ENCODE measurements around the gene UBE2B. TPM values are rescaled to one million over a fixed set of nuclear protein-coding genes. Genes with fewer than 3 reads are reported as not detected.
"Not testable (repeated sequence)": the region's sequence is repeated elsewhere in the genome, so short reads cannot be mapped to it uniquely, and the experiment has no call there.

The UBE2B gene
- total RNA-seq, 2 experiments from 2014 or later, result 116 to 129 TPM

- CTCF ChIA-PET, result not testable (repeated sequence)
Measured at GRCh38 chr5:134373633-134374032, 2.3 kb downstream of the UBE2B start.

GRCh38 chr5:134374232-134374631 lies 2.9 kb downstream of the UBE2B start:
- H3K27me3 Mint-ChIP-seq (ENCODE audit: low read depth), result no peaks in the 10 kb centered on the region
- H3K27ac Mint-ChIP-seq, result peak overlapping the region; percentile 41
- peaks cover 33% of the 10 kb centered on the region for H3K36me3 Mint-ChIP-seq (ENCODE audit: low read depth)
- intact Hi-C loops (cut with micrococcal nuclease), result loop anchor here (5.0 to 10.0 kb wide), 3 partner anchors 258 to 471 kb away; partner anchors contain the start of genes C5orf24 and SAR1B
- CTCF ChIA-PET, result interaction anchor here (0.6 to 1.4 kb wide), 2 partner anchors 204 to 302 kb away, joined by 4 to 5 read pairs; no protein-coding TSS in a partner anchor
- no peaks in the 10 kb centered on the region for H3K9me3 Mint-ChIP-seq
- H3K4me3 Mint-ChIP-seq, result no peak overlapping the region
- DNase-seq, result peak; percentile 46
- peaks cover 63% of the 10 kb centered on the region for H3K4me1 Mint-ChIP-seq (ENCODE audit: low read depth)

More at GRCh38 chr5:134373633-134374032, 2.3 kb downstream of the UBE2B start:
- intact Hi-C loops (cut with micrococcal nuclease), result loop anchor here (5.0 to 10.0 kb wide), 3 partner anchors 259 to 471 kb away; partner anchors contain the start of genes C5orf24 and SAR1B
- peaks cover 57% of the 10 kb centered on the region for H3K4me1 Mint-ChIP-seq (ENCODE audit: low read depth)
- H3K4me3 Mint-ChIP-seq, result peak overlapping the region; percentile 60
- not testable (repeated sequence) for DNase-seq; H3K27ac Mint-ChIP-seq; H3K9me3 Mint-ChIP-seq; H3K27me3 Mint-ChIP-seq (ENCODE audit: low read depth)
- H3K36me3 Mint-ChIP-seq (ENCODE audit: low read depth), result peaks cover 28% of the 10 kb centered on the region

- no peak for DNase-seq
- H3K4me1 Mint-ChIP-seq (ENCODE audit: low read depth), result peaks cover 58% of the 10 kb centered on the region
- no peaks in the 10 kb centered on the region for H3K27me3 Mint-ChIP-seq (ENCODE audit: low read depth)
- peak overlapping the region; percentile 24 for H3K4me3 Mint-ChIP-seq
- H3K9me3 Mint-ChIP-seq, result no peaks in the 10 kb centered on the region
- peak overlapping the region; percentile 51 for H3K27ac Mint-ChIP-seq
- H3K36me3 Mint-ChIP-seq (ENCODE audit: low read depth), result peaks cover 39% of the 10 kb centered on the region
- intact Hi-C loops (cut with micrococcal nuclease), result no loop called here
- CTCF ChIA-PET, result no interaction called here
Measured at GRCh38 chr5:134380346-134380745, 9.0 kb downstream of the UBE2B start.

DNA sequence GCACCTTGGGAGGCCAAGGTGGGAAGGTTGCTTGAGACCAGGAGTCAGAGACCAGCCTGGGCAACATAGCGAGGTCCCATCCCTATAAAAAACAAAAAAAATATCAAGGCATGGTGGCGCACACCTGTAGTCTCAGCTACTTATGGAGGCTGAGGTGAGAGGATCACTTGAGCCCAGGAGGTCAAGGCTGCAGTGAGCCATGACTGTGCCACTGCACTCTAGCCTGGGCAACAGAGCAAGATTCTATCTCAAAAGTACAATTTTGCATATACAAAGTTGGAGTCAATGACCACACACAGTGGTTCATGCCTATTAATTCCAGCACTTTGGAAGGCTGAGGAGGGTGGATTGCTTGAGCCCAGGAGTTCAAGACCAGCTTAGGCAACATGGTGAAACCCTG lies 10.8 kb downstream of the UBE2B start:
- Mint-ChIP-seq H3K4me1 (ENCODE audit: low read depth) (peaks cover 50% of the 10 kb centered on the region), H3K36me3 (ENCODE audit: low read depth) (peaks cover 38% of the 10 kb centered on the region)
- H3K27ac Mint-ChIP-seq; H3K27me3 Mint-ChIP-seq (ENCODE audit: low read depth); H3K4me3 Mint-ChIP-seq; intact Hi-C loops (cut with micrococcal nuclease); DNase-seq; H3K9me3 Mint-ChIP-seq: not testable (repeated sequence)
- CTCF ChIA-PET, result interaction anchor here (0.8 to 1.2 kb wide), 2 partner anchors 10 to 92 kb away, joined by 3 read pairs; no protein-coding TSS in a partner anchor

DNA sequence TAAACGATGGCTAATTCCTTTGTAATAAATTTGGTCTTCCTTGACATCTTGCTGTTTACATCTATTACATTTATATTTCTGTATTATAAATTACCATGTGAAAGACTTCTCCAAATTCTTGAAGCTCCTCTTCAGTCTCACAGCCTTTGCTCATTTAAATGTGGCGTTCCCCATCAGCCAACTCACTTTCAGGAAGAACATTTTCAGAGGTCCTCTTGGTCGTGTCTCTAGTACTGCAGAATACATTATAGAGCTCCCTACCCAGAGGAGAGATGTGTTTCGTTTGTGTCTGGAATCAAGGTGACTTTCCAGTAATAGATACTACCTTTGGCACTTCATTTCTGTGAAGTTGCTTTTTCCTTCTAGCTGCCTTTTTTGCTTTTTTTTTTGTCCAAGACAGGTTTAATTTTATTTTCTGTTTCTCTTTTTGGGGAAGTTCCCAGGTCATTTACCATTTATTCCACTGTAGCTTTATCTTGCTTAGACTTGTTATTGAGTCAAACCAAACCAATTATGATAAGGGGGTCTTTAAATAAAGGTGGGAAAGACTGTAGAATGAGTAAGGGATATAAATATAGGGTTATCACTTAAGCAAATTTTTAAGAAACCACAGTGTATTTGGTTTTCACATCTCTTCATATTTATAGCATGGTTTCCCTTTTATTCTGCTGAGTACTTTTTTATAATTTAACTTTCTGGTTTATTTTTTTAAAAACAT lies 12.8 kb downstream of the UBE2B start:
- DNase-seq, result no peak
- Mint-ChIP-seq H3K9me3 (no peaks in the 10 kb centered on the region), H3K4me1 (ENCODE audit: low read depth) (peaks cover 34% of the 10 kb centered on the region), H3K27ac (peak overlapping the region; percentile 88), H3K4me3 (peak overlapping the region; percentile 28), H3K36me3 (ENCODE audit: low read depth) (peaks cover 40% of the 10 kb centered on the region), H3K27me3 (ENCODE audit: low read depth) (no peaks in the 10 kb centered on the region)
- intact Hi-C loops (cut with micrococcal nuclease), result loop anchor here (1.0 kb wide), 1 partner anchor 13 kb away; the partner anchor contains the start of gene UBE2B
- CTCF ChIA-PET, result interaction anchor here (0.6 to 2.0 kb wide), 8 partner anchors 12 to 208 kb away, joined by 3 to 9 read pairs (median 4); partner anchors contain the start of genes CDKL3, CDKN2AIPNL and UBE2B

DNA sequence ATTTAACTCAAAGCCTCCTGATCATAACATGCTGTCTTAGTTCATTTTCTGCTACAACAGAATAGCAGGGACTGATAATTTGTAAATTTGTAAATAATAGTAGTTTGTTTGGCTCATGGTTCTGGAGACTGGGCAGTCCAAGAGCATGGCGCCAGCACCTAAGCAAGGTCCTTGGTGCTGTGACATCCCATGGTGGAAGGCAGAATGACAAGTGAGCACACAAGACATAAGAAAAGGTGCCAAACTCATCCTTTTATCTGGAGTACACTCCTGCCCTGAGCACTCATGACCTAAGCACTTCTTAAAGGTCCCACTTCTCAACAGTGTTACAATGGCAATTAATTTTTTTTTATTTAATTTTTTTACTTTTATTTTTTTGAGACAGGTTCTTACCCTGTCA lies 16.1 kb downstream of the UBE2B start:
- CTCF ChIA-PET, result no interaction called here
- no peak overlapping the region for H3K27ac Mint-ChIP-seq
- peaks cover 41% of the 10 kb centered on the region for H3K36me3 Mint-ChIP-seq (ENCODE audit: low read depth)
- intact Hi-C loops (cut with micrococcal nuclease), result no loop called here
- H3K27me3 Mint-ChIP-seq (ENCODE audit: low read depth), result no peaks in the 10 kb centered on the region
- peaks cover 19% of the 10 kb centered on the region for H3K4me1 Mint-ChIP-seq (ENCODE audit: low read depth)
- no peaks in the 10 kb centered on the region for H3K9me3 Mint-ChIP-seq
- no peak for DNase-seq
- H3K4me3 Mint-ChIP-seq, result no peak overlapping the region

DNA sequence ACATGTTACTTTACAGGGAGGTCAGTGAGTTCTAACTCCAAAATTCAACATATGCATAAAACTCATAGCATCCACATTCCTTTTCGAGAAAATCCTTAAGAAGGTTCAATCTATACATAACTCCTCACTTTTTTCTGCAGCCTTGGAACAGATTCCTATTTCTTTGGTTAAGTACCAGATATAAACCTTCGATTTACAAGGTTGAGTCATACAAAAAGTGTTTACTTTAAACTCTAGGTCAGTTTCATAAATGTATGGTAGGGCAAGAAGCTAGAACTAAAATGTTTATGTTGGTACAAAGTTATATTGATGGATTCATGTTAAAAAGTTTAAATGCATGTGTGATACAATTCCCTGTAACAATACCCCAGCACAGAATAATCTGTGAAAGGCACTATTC lies 20.9 kb downstream of the UBE2B start:
- H3K4me3 Mint-ChIP-seq, result no peak overlapping the region
- H3K4me1 Mint-ChIP-seq (ENCODE audit: low read depth), result no peaks in the 10 kb centered on the region
- intact Hi-C loops (cut with micrococcal nuclease), result no loop called here
- CTCF ChIA-PET, result interaction anchor here (0.6 to 1.3 kb wide), 4 partner anchors 11 to 89 kb away, joined by 3 to 5 read pairs (median 4); no protein-coding TSS in a partner anchor
- H3K36me3 Mint-ChIP-seq (ENCODE audit: low read depth), result peaks cover 33% of the 10 kb centered on the region
- DNase-seq, result no peak
- H3K27ac Mint-ChIP-seq, result no peak overlapping the region
- no peaks in the 10 kb centered on the region for H3K27me3 Mint-ChIP-seq (ENCODE audit: low read depth)
- no peaks in the 10 kb centered on the region for H3K9me3 Mint-ChIP-seq

GRCh38 chr5:134394932-134395331 lies 23.6 kb downstream of the UBE2B start:
- Mint-ChIP-seq H3K4me3 (no peak overlapping the region), H3K36me3 (ENCODE audit: low read depth) (peaks cover 33% of the 10 kb centered on the region), H3K9me3 (no peaks in the 10 kb centered on the region), H3K4me1 (ENCODE audit: low read depth) (no peaks in the 10 kb centered on the region), H3K27me3 (ENCODE audit: low read depth) (no peaks in the 10 kb centered on the region), H3K27ac (peak overlapping the region; percentile 38)
- intact Hi-C loops (cut with micrococcal nuclease), result no loop called here
- CTCF ChIA-PET, result interaction anchor here (1.8 kb wide), 1 partner anchor 16 kb away, joined by 5 read pairs; the partner anchor contains the start of gene CDKN2AIPNL
- no peak for DNase-seq

GRCh38 chr5:134396274-134396673 lies 24.9 kb downstream of the UBE2B start:
- DNase-seq, result no peak
- intact Hi-C loops (cut with micrococcal nuclease), result no loop called here
- H3K4me3 Mint-ChIP-seq, result no peak overlapping the region
- H3K27me3 Mint-ChIP-seq (ENCODE audit: low read depth), result no peaks in the 10 kb centered on the region
- CTCF ChIA-PET, result interaction anchor here (1.5 to 2.0 kb wide), 5 partner anchors 12 to 191 kb away, joined by 3 to 7 read pairs (median 5); partner anchors contain the start of gene CDKN2AIPNL
- no peak overlapping the region for H3K27ac Mint-ChIP-seq
- H3K4me1 Mint-ChIP-seq (ENCODE audit: low read depth), result no peaks in the 10 kb centered on the region
- H3K36me3 Mint-ChIP-seq (ENCODE audit: low read depth), result peaks cover 25% of the 10 kb centered on the region
- no peaks in the 10 kb centered on the region for H3K9me3 Mint-ChIP-seq

- DNase-seq, result no peak
- Mint-ChIP-seq H3K4me3 (no peak overlapping the region), H3K27ac (no peak overlapping the region), H3K9me3 (no peaks in the 10 kb centered on the region), H3K36me3 (ENCODE audit: low read depth) (peaks cover 24% of the 10 kb centered on the region), H3K27me3 (ENCODE audit: low read depth) (no peaks in the 10 kb centered on the region), H3K4me1 (ENCODE audit: low read depth) (no peaks in the 10 kb centered on the region)
- intact Hi-C loops (cut with micrococcal nuclease), result no loop called here
- CTCF ChIA-PET, result interaction anchor here (0.6 to 2.0 kb wide), 6 partner anchors 11 to 134 kb away, joined by 3 to 7 read pairs (median 5); partner anchors contain the start of gene CDKN2AIPNL
Measured at GRCh38 chr5:134397196-134397595, 25.8 kb downstream of the UBE2B start.

DNA sequence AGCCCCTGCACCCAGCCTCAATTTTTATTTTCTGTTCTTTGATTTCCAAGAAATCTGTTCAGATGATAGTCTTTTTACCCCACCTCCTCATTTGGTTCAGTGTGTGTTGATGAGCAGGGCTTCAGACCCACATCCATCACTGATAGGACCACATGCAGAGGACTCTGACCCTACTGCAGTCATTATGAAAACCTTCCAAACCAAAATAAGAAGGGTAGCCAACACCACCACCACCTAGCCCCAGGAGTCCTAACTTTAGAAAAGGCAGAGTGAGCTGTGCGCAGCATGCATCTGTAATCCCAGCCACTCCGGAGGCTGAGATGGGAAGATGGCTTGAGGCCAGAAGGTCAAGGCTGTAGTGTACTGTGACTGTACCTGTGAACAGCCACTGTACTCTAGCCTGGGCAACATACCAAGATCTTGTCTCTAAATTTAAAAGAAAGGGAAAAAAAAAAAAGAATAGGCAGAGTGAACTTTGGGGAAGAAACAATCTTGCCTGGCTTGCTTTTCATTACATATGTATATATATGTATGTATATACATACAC lies 27.3 kb downstream of the UBE2B start:
- no peaks in the 10 kb centered on the region for H3K9me3 Mint-ChIP-seq
- H3K4me3 Mint-ChIP-seq, result no peak overlapping the region
- H3K27ac Mint-ChIP-seq, result no peak overlapping the region
- CTCF ChIA-PET, result interaction anchor here (1.2 to 1.6 kb wide), 2 partner anchors 13 to 188 kb away, joined by 3 read pairs; partner anchors contain the start of gene CDKN2AIPNL
- intact Hi-C loops (cut with micrococcal nuclease), result no loop called here
- H3K27me3 Mint-ChIP-seq (ENCODE audit: low read depth), result no peaks in the 10 kb centered on the region
- DNase-seq, result no peak
- peaks cover 20% of the 10 kb centered on the region for H3K36me3 Mint-ChIP-seq (ENCODE audit: low read depth)
- H3K4me1 Mint-ChIP-seq (ENCODE audit: low read depth), result peaks cover 7% of the 10 kb centered on the region

DNA sequence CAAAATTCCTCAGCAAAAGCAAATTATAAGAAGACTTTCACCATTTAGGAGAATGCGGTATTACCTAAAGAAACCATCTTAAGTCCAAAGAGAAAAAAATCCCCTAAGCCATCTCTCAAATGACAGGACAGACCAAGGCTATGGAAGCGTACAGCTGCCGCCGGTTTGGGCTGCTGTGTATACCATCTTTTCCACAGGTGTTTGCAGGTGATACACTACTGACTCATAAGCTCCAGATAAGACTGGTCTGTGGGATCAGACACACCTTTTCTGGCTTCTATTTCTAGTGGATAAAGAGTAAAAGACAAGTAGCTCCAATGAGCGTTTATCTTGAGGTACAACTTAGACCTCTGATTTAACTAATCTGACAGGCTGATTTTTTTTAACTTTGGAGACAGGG lies 32.6 kb downstream of the UBE2B start:
- H3K9me3 Mint-ChIP-seq, result no peaks in the 10 kb centered on the region
- no peak overlapping the region for H3K4me3 Mint-ChIP-seq
- no peak overlapping the region for H3K27ac Mint-ChIP-seq
- H3K36me3 Mint-ChIP-seq (ENCODE audit: low read depth), result peaks cover 10% of the 10 kb centered on the region
- CTCF ChIA-PET, result interaction anchor here (0.8 to 1.4 kb wide), 2 partner anchors 174 to 180 kb away, joined by 4 read pairs; no protein-coding TSS in a partner anchor
- no peaks in the 10 kb centered on the region for H3K27me3 Mint-ChIP-seq (ENCODE audit: low read depth)
- H3K4me1 Mint-ChIP-seq (ENCODE audit: low read depth), result peaks cover 23% of the 10 kb centered on the region
- intact Hi-C loops (cut with micrococcal nuclease), result no loop called here
- DNase-seq, result no peak

Measured in activated naive CD4-positive, alpha-beta T cell treated with anti-CD3 and anti-CD28 coated beads for 36 hours (primary cell).